AG10803 (cell line): ENCODE results near the gene ERO1A.

Source experiments
- DNase-seq: peaks from one replicate; pipeline ENCODE4 v3.0.0; 2010; ENCODE audit warnings: low read depth
- H3K4me3 ChIP-seq: 2 replicates; pipeline ENCODE4 v1.5.1; 2011; ENCODE audit warnings: mild to moderate bottlenecking, low read length, control low read depth
- CTCF ChIP-seq: conservative IDR thresholded peaks from 2 replicates; pipeline ENCODE4 v1.5.1; 2011; ENCODE audit warnings: mild to moderate bottlenecking, low read length, control low read depth, inconsistent platforms

The ERO1A gene

GRCh38 chr14:52706724-52707706 is 11.7 kb upstream of the ERO1A start, which contains the start of gene PSMC6:
PSMC6 (plus strand) TSS chr14:52707200; CDS start chr14:52707220, 20 bp downstream.
- no peak for TF ChIP-seq CTCF
- H3K4me3 ChIP-seq, result peak within 1 kb of the TSS; percentile 83
- DNase-seq, result peak; percentile 83

- TF ChIP-seq CTCF, result no peak
- H3K4me3 ChIP-seq, result peak overlapping the region; percentile 83; the same call in 1 of the 2 replicates
- no peak for DNase-seq
Measured at GRCh38 chr14:52706286-52706685, 10.9 kb upstream of the ERO1A start.

GRCh38 chr14:52703664-52704063 is 8.3 kb upstream of the ERO1A start:
- TF ChIP-seq CTCF, result no peak
- no peak for DNase-seq
- no peak overlapping the region for H3K4me3 ChIP-seq

GRCh38 chr14:52703225-52703624 is 7.9 kb upstream of the ERO1A start:
- TF ChIP-seq CTCF, result no peak
- no peak overlapping the region for H3K4me3 ChIP-seq
- peak; percentile 96 for DNase-seq

- TF ChIP-seq CTCF, result no peak
- H3K4me3 ChIP-seq, result no peak overlapping the region
- DNase-seq, result no peak
Measured at GRCh38 chr14:52701223-52701622, 5.9 kb upstream of the ERO1A start.

GRCh38 chr14:52700701-52701172 is 5.4 kb upstream of the ERO1A start:
- TF ChIP-seq CTCF, result no peak
- DNase-seq, result no peak
- H3K4me3 ChIP-seq, result no peak overlapping the region
